ENCODE data around the gene SLC34A1.
"Not testable (repeated sequence)": the region's sequence is repeated elsewhere in the genome, so short reads cannot be mapped to it uniquely, and the experiment has no call there.

SLC34A1 gene

GRCh38 chr5:177384134-177384533, at the start of gene SLC34A1:
Gene SLC34A1 (plus strand): TSS chr5:177384434. CDS start chr5:177385742, 1,308 bp downstream.
- no peak for DNase-seq

- no peak for DNase-seq
Measured at GRCh38 chr5:177334781-177335700, 49.2 kb upstream of the SLC34A1 start.

- no peak for DNase-seq
Measured at GRCh38 chr5:177335701-177336065, 48.6 kb upstream of the SLC34A1 start.

- DNase-seq: no peak
Measured at GRCh38 chr5:177336112-177336511, 48.1 kb upstream of the SLC34A1 start.

GRCh38 chr5:177336603-177337494, 47.4 kb upstream of the SLC34A1 start:
- DNase-seq: no peak

- DNase-seq: no peak
Measured at GRCh38 chr5:177338251-177339106, 45.8 kb upstream of the SLC34A1 start.

- DNase-seq: no peak
Measured at GRCh38 chr5:177339107-177339638, 45.1 kb upstream of the SLC34A1 start.

- DNase-seq: not testable (repeated sequence)
Measured at GRCh38 chr5:177343000-177343399, 41.2 kb upstream of the SLC34A1 start.

- no peak for DNase-seq
Measured at GRCh38 chr5:177343777-177344176, 40.5 kb upstream of the SLC34A1 start.

- DNase-seq: no peak
Measured at GRCh38 chr5:177344891-177345290, 39.3 kb upstream of the SLC34A1 start.

- no peak for DNase-seq
Measured at GRCh38 chr5:177346820-177347219, 37.4 kb upstream of the SLC34A1 start.

- DNase-seq: no peak
Measured at GRCh38 chr5:177347699-177348098, 36.5 kb upstream of the SLC34A1 start.

GRCh38 chr5:177349362-177349647, 34.9 kb upstream of the SLC34A1 start:
- no peak for DNase-seq

GRCh38 chr5:177349762-177350161, 34.5 kb upstream of the SLC34A1 start:
- DNase-seq: no peak

- DNase-seq: no peak
Measured at GRCh38 chr5:177350776-177351391, 33.4 kb upstream of the SLC34A1 start.

GRCh38 chr5:177351392-177352329, 32.6 kb upstream of the SLC34A1 start, which contains the start of gene LMAN2:
Gene LMAN2 (minus strand): TSS chr5:177351668. CDS start chr5:177351647, 21 bp downstream.
- DNase-seq: peak; percentile 88

- DNase-seq: no peak
Measured at GRCh38 chr5:177353093-177353492, 31.1 kb upstream of the SLC34A1 start.

- DNase-seq: no peak
Measured at GRCh38 chr5:177354256-177354655, 30.0 kb upstream of the SLC34A1 start.

GRCh38 chr5:177354711-177355110, 29.5 kb upstream of the SLC34A1 start:
- DNase-seq: no peak

GRCh38 chr5:177355162-177355867, 28.9 kb upstream of the SLC34A1 start:
- no peak for DNase-seq

Data from NCI-H774 (cell line).